ENCODE results near the gene LRIG1. TPM values are rescaled to one million over a fixed set of nuclear protein-coding genes. Genes with fewer than 3 reads are reported as not detected.

Gene LRIG1
- total and polyA plus RNA-seq, 7 donors = 9.8 to 119 (median 41.1) TPM

GRCh38 chr3:66457252-66457651 is 43.6 kb downstream of the LRIG1 start:
- H3K27ac ChIP-seq = peak overlapping the region; percentile 84
- intact Hi-C loops (cut with DNase I) = no loop called here
- WGBS, 3 donors = 57 to 67% (median 62%) methylated on average over 4 of the region's 4 CpGs
- DNase-seq = no peak
- peaks cover 54% of the 10 kb centered on the region for H3K4me1 ChIP-seq
- no peaks in the 10 kb centered on the region for H3K9me3 ChIP-seq
- no peak for TF ChIP-seq CTCF (IDR thresholded peaks at IDR 0.05)
- H3K27me3 ChIP-seq (ENCODE audit: insufficient read depth in 3 of 3, low read length in 2 of 3) = no peaks in the 10 kb centered on the region
- no peak for ATAC-seq
- no peak overlapping the region for H3K4me3 ChIP-seq
- peaks cover 3 to 41% of the 10 kb centered on the region in 2 donors for H3K36me3 ChIP-seq (ENCODE audit: insufficient read depth in 1 of 2, low read depth in 1 of 2)

GRCh38 chr3:66456711-66457173 is 44.1 kb downstream of the LRIG1 start:
- peaks cover 59% of the 10 kb centered on the region for H3K4me1 ChIP-seq
- ATAC-seq (peak; percentile 58 to 83 (median 72)), DNase-seq (peak; percentile 36 to 70)
- H3K36me3 ChIP-seq (ENCODE audit: insufficient read depth in 1 of 2, low read depth in 1 of 2) = peaks cover 3 to 36% of the 10 kb centered on the region in 2 donors
- 15 to 25% (median 21%) methylated on average over 10 of the region's 10 CpGs for WGBS, 3 donors
- peak overlapping the region; percentile 84 for H3K27ac ChIP-seq
- no peak for TF ChIP-seq CTCF (IDR thresholded peaks at IDR 0.05)
- intact Hi-C loops (cut with DNase I) = no loop called here
- peak overlapping the region; percentile 13 for H3K4me3 ChIP-seq
- H3K27me3 ChIP-seq (ENCODE audit: insufficient read depth in 3 of 3, low read length in 2 of 3) = no peaks in the 10 kb centered on the region
- H3K9me3 ChIP-seq = no peaks in the 10 kb centered on the region

- DNase-seq (no peak), ATAC-seq (no peak)
- Histone ChIP-seq H3K27ac (peak overlapping the region; percentile 84), H3K36me3 (ENCODE audit: insufficient read depth in 1 of 2, low read depth in 1 of 2) (peaks cover 0 to 14% of the 10 kb centered on the region in 2 donors), H3K27me3 (ENCODE audit: insufficient read depth in 3 of 3, low read length in 2 of 3) (no peaks in the 10 kb centered on the region), H3K4me3 (peak overlapping the region; percentile 4), H3K9me3 (no peaks in the 10 kb centered on the region), H3K4me1 (peaks cover 82% of the 10 kb centered on the region)
- TF ChIP-seq CTCF (IDR thresholded peaks at IDR 0.05) = no peak
- intact Hi-C loops (cut with DNase I) = loop anchor here in 1 of 2 donors (5.0 kb wide), 1 partner anchor 38 kb away; no protein-coding TSS in a partner anchor
- 48 to 66% (median 53%) methylated on average over 8 of the region's 8 CpGs for WGBS, 3 donors
Measured at GRCh38 chr3:66454464-66454859, 46.4 kb downstream of the LRIG1 start.

DNA sequence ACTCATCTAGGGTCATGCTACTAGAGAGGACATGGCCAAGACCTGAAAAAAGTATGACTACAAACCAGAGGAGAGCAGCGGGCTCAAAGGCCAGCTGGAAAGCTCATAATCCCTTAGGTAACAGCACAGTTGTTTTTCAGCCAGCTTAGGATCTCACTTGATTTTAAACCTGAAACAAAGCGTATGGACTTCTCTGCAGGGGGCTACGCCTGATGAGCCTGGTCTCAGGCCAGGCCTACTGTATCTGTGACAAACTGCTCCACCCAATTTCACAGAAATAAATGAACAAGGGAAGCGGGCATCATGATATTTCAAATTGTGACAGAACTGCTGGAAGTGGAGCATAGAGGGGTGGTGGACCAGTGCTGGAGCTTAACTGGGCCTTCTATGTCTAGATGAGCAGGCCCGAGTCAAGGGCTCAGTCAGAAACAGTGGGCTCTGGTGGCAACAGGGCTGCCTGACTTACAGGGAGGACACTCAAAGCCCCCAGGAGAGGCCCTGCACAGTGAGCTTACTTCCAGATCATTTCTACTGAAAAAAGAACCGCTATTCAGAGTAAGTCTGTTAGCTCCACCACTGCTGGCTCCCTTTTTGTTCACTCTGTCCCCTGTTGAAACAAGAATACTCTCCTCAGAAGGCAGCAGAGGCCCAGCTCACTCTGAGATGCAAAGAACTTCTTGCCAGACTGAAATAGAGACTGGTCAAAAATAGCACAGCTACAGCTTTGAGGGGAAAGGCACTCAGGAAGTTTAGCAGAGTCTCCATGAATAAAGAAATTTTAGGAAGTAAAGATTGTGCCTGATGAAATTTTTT is 47.0 kb downstream of the LRIG1 start:
- Histone ChIP-seq H3K27me3 (ENCODE audit: insufficient read depth in 3 of 3, low read length in 2 of 3) (no peaks in the 10 kb centered on the region), H3K27ac (peak overlapping the region; percentile 84), H3K9me3 (no peaks in the 10 kb centered on the region), H3K4me1 (peaks cover 88% of the 10 kb centered on the region), H3K36me3 (ENCODE audit: insufficient read depth in 1 of 2, low read depth in 1 of 2) (peaks cover 0 to 14% of the 10 kb centered on the region in 2 donors), H3K4me3 (peak overlapping the region; percentile 23)
- intact Hi-C loops (cut with DNase I) = loop anchor here (2.0 to 5.0 kb wide), 2 partner anchors 38 to 45 kb away; no protein-coding TSS in a partner anchor
- ATAC-seq (peak; percentile 51 to 77 (median 60)), DNase-seq (no peak)
- TF ChIP-seq CTCF (IDR thresholded peaks at IDR 0.05) = no peak
- WGBS, 3 donors = 21 to 36% (median 21%) methylated on average over 6 of the region's 6 CpGs

All from psoas muscle (tissue), 8 donors.